GM21367 (cell line): ENCODE results near the gene GUCY1B1.
A peak's percentile ranks its signal among the peaks of the same experiment; 100 is the strongest.

Source experiments
- ATAC-seq: cut with Tn5 transposase; IDR thresholded peaks from one replicate; pipeline ENCODE4 v1.9.1; 2021; ENCODE audit not compliant: unreplicated experiment

Gene GUCY1B1

DNA sequence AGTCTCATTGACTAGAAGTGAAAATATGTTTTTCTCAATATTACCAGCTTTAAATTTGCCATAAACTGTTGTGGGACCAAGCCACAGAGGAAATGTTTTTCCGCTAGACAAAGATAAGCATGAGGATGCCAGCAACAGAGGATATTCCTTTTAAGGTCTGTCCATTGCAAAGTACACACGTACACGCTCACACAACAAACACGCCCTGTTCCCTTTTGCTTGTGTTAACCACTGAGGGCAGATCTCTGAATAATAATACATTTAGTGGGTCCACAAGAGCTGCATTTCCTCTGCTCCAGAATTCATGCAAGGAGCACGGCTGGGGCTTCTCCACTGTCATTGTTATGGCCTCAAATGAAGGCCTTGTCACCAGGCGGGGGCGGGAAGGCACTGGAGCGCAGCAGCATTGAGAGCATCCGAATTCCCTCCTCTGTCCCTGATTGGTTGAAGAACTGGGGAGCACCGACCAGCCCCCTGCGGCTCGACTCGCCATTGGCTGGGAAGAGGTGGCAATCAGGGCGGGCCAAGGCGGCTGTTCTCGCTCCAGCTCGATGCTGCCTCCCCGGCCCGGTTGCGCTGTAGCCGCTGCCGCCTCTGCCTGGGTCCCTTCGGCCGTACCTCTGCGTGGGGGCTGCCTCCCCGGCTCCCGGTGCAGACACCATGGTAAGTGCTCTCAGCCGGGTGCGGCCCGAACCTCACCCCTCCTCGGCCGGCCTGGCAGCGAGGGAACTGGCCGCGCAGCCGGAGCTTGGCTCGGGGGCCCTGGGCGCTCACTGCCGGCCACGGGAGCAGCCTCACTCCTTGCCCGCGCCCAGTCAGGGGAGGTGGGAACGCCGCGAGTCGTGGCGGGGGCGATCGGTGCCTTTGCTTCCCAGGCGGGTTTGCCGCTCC lies at the start of gene GUCY1B1:
TSS of gene GUCY1B1 (plus strand) at position 541 of the 891 bp plus-strand sequence. CDS start at position 661, 120 bp downstream.
- peak; percentile 97 for ATAC-seq

DNA sequence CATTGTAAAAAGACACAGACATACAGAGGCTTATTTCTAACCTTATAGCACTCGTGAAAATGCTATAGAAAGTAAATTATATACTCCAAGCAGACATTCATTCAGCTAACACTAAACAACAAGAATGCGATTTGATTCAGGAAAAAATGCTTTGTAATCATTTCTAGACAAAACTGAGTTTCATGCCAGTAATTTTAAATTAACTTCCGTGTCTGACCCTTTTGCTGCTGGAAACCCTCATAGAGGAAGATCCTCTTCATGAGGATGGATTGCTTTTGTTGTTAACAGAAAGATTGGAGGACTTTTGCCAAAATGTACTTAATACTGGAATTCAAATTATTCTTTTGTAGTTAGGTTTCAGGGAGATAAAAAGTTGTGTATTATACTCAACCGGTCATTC lies 48.9 kb upstream of the GUCY1B1 start:
- ATAC-seq, result no peak

DNA sequence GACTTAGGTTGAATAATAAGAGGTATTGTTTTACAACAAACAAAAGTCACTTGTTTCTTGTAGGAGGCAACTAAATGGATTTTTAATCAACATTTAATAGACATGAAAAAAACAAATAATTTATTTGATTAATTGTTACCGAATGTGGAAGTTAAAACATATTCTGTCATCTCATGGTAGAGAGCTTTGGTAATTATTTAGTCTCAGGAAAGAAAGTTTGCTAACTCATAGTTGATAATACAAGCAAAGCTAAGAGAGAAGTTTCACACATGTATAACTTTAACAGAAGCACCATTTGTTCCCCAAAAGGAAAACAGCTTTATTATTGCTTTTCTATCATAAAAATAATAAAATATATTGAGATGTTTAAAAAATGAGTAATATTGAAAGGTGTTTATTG lies 47.3 kb upstream of the GUCY1B1 start:
- ATAC-seq, result no peak

GRCh38 chr4:155712846-155713245 lies 46.0 kb upstream of the GUCY1B1 start:
- ATAC-seq, result no peak

GRCh38 chr4:155713911-155714310 lies 44.9 kb upstream of the GUCY1B1 start:
- no peak for ATAC-seq

GRCh38 chr4:155722336-155722735 lies 36.5 kb upstream of the GUCY1B1 start:
- ATAC-seq, result no peak

- no peak for ATAC-seq
These were observed 35.9 kb upstream of the GUCY1B1 start for GRCh38 chr4:155722816-155723499.

DNA sequence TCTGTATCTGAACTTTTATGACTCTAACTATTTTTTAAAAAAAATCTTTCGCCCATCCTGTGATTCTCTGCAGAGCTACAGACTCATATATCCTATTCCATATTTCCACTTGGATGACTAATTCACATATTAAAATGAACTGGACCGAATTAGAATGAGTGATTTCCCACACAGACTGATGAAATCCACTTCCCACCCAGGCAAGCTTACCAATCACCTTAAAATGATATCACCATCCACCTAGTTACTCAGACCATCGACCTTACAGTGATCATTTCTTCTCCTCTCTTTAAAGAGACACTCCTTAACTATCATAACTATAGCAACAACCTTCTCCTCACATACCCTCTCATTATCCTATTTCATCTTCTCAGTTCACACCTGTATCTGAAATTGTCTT lies 34.1 kb upstream of the GUCY1B1 start:
- no peak for ATAC-seq

DNA sequence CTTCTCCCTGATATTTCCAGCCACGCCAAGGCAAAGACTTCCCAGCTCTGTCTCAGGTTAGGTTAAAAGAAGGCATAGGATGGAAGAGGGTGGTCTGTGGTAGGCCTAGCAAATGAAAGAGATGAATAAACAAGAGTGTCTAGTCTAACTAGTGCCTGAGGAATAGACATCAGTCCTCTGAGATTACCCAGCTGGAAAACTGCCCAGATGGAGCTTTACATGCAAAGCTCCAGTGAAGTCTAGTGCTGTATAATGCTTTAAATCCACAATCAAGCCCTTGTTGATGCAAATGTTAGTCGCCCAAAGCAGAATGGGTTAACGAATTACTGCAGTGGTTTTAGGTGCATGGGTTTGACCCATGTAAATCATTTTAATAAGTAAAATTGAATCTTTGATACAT lies 24.8 kb upstream of the GUCY1B1 start:
- ATAC-seq, result no peak

DNA sequence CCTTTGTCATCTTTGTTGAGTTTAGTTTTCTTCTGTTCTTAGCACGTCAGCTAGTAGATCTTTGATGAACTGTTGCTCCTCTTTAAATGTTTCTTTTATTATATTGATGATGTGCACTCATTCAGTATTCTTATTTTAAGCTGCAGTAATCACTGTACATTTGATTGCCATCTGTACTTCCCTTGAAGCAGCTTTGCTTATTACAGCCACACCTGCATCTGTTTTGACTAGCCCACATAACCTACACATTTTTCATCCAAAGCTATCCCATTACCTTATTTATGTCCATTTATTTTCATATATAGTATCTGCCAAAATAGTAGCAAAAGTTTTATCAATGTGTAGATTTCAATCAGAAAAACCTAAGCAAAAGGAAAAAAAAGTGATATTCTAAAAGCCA lies 23.9 kb upstream of the GUCY1B1 start:
- no peak for ATAC-seq

DNA sequence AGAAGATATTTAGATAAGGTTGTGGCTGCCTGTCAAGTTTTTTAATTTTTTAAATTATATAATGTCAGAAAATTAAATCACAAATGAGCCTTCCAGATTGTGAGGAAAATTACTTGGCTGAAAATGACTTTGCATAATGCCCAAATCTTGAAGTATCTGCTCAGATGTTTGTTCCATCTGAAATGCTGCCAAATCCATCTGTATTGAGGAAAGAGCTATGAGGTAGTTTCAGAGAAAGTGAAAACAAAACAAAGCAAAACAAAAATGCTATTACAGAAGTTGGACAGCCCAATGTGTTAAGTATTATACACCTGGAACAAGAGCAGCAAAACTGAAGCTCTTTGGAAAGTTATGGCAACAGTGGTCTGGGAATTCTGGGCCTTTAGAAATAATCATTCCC lies 23.3 kb upstream of the GUCY1B1 start:
- ATAC-seq, result no peak

DNA sequence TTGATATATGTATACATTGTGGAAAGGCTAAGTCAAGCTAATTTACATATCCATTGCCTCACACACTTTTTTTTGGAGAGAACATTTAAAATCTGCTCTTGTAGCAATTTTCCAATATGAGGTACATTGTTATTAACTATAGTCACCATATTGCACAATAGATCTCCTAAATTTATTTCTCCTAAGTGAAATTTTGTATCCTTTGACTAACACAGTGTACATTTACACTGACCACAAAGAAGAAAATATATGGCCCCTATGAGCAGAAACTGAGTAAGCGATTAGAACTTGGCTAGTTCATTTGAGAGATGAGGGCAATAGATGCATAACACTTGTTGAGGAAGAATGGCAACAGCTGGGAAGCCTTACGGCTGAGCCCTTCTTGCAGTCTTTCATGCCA lies 20.3 kb upstream of the GUCY1B1 start:
- no peak for ATAC-seq

GRCh38 chr4:155741546-155741945 lies 17.3 kb upstream of the GUCY1B1 start:
- no peak for ATAC-seq

GRCh38 chr4:155742310-155743015 lies 16.4 kb upstream of the GUCY1B1 start:
- no peak for ATAC-seq

GRCh38 chr4:155745984-155746383 lies 12.8 kb upstream of the GUCY1B1 start:
- ATAC-seq, result no peak

DNA sequence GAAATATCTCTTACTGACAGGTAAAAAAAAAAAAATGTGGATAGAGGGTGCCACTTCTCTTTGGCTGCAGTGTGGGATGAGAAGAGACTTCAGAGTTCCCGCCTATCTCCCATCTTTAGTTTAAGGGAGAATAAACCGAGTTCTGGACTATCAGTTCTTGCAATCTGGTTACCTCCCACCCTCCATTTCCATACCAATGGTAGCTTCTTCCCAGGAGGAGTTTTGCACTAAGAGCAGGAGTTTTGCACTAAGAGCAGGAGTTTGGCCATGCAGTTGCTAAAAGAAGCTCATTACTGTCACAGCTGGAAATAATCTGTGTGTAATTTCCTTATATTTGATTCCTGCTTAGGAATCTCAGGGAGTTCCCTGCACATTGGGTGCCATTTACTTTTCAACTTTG lies 10.8 kb upstream of the GUCY1B1 start:
- no peak for ATAC-seq

- no peak for ATAC-seq
These were observed 9.8 kb upstream of the GUCY1B1 start for GRCh38 chr4:155749041-155749440.

DNA sequence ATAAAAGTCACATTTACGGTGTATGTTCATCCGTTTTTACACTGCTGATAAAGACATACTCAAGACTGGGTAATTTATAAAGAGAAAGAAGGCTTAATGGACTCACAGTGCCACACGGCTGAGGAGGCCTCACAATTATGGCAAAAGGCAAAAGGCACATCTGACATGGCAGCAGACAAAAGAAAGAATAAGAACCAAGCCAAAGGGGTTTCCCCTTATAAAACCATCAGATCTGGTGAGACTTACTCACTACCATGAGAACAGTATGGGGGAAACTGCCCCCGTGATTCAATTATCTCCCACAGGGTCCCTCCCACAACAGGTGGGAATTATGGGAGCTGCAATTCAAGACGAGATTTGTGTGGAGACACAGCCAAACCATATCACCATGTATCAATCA lies 7.3 kb upstream of the GUCY1B1 start:
- no peak for ATAC-seq

DNA sequence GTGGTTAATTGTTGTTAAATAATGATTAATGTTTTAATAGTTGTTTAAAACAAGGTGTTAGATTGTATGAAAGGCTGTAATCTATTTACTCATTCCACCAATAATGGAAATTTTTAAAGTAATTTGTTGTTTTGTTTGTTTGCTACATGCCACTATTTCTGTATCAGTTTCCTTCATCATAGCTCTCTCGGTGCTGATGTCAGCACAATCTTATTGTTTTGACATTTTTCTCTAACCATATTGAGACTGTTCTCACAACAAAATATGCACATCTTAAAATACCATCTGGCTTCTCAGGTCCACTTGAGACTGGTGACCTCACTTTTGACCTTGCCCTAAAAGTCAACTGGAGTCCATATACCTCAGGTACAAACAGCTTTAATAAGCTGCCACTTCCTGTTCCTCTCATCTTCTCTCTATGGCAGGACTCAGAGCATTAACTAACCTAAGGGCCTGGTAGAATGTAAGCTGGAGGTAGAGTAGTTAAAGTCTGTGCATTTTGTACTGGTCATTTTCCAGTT lies 1.0 kb upstream of the GUCY1B1 start:
- no peak for ATAC-seq

- peak; percentile 1 for ATAC-seq
These were observed 791 bp downstream of the GUCY1B1 start for GRCh38 chr4:155759372-155760252.
